WTC11 (cell line): ENCODE data around the gene SDF2L1.

Experiments
- FOXJ3 ChIP-seq: sonication (generic); formaldehyde crosslinking; IDR thresholded peaks from 2 replicates; pipeline ENCODE4 v1.9.0; 2021; ENCODE audit warnings: missing genetic modification reagents, mild to moderate bottlenecking, borderline replicate concordance
- MAX ChIP-seq: sonication (generic); formaldehyde crosslinking; IDR thresholded peaks from 2 replicates; pipeline ENCODE4 v1.8.0; 2022; ENCODE audit warnings: mild to moderate bottlenecking, missing genetic modification reagents
- NFYB ChIP-seq: sonication (generic); formaldehyde crosslinking; conservative IDR thresholded peaks from 2 replicates; pipeline ENCODE4 v1.8.0; 2022; ENCODE audit warnings: low read depth, missing genetic modification reagents
- SP1 ChIP-seq: sonication (generic); formaldehyde crosslinking; conservative IDR thresholded peaks from 2 replicates; pipeline ENCODE4 v1.8.1; 2022; ENCODE audit warnings: missing genetic modification reagents
- TP53 ChIP-seq: sonication (generic); formaldehyde crosslinking; IDR thresholded peaks from 2 replicates; pipeline ENCODE4 v1.8.1; 2023; ENCODE audit warnings: mild to moderate bottlenecking, missing genetic modification reagents

GRCh38 chr22:21682385-21683175 lies 40.5 kb downstream of the SDF2L1 start:
- no peak for TF ChIP-seq NFYB
- no peak for TF ChIP-seq SP1 (CRISPR knock-in tag)
- no peak for TF ChIP-seq MAX (CRISPR knock-in tag)
- no peak for TF ChIP-seq TP53 (CRISPR knock-in tag)
- TF ChIP-seq FOXJ3, result no peak
